RCC 7860 (cell line): Measurements from ENCODE around the gene PRDM7.

Source experiments
- DNase-seq: peaks from one replicate; pipeline ENCODE4 v3.0.0-alpha.2; 2015; ENCODE audit warnings: low spot score
- FAIRE-seq: peaks from 2 replicates; lab custom pipeline; 2012; peaks lifted over from hg19 to GRCh38; lab: Jason Lieb, UNC

PRDM7 gene

DNA sequence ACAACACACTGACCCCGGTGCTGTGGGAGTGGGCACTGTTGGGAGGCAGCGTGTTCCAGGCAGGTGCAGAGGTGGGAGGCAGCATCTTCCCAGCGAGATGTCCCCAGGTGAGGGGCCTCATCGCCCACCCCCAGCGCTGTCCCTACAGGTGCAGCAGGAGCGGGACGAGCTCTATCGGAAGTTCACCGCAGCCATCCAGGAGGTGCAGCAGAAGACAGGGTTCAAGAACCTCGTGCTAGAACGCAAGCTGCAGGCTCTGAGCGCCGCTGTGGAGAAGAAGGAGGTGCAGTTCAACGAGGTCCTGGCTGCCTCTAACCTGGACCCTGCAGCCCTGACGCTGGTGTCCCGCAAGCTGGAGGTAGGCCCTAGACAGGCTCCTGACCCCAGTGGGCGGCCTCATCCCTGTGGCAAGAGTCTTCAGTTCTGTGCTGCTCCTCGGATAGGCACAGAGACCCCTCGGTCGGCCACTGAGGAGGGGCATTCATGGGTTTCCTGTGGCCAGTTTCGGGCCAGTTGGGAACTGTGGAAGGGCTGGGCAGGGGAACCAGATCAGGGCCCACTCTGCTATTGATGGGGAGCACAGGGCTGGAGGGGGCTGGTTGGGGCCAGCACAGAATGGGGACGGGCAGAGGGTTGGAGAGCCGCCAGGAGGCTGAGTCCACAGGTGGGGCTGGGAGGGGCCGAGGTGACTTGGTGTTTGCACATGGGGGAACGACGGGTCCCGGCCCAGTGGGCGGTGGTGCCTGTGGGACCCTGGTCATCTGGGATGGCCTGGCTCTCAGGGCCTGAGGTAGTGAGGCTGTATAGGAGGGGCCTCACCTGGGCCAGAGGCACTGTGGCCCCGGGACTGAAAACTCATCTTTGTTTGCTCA, 36.7 kb downstream of the PRDM7 start:
- FAIRE-seq (no peak), DNase-seq (no peak)

DNA sequence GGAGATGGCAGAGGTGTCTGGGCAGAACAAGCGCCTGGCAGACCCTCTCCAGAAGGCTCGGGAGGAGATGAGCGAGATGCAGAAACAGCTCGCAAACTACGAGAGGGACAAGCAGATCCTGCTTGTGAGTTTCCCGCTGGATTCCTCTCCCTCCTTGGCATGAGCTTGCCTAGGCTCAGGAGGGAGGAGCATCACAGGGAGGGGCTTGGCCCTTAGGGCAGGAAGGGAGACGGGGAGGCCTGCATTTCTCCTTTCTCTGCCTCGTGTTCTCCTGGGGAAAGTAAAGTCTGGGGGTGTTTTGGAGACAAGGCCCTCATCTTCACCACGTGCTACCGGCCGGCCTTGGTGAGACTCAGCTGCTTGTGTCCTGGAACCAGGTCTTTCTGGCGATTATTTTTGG, 39.9 kb downstream of the PRDM7 start:
- no peak for DNase-seq

GRCh38 chr16:90035902-90036301, 41.2 kb downstream of the PRDM7 start:
- DNase-seq = no peak
- no peak for FAIRE-seq

More for the DNA sequence above, 39.9 kb downstream of the PRDM7 start:
- no peak for FAIRE-seq

DNA sequence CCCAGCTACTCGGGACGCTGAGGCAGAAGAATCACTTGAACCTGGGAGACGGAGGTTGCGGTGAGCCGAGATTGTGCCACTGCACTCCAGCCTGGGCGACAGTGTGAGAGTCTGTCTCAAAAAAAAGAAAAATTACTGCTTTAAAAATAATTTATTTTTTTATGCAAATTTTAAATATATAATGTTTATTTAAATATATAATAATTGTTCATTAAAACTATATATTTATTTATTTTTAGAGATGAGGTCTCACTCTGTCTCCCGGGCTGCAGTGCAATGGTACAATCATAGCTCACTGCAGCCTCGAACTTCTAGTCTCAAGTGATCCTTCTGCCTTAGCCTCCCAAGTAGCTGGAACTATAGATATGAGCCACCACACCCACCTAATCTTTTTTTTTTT, 42.6 kb downstream of the PRDM7 start:
- no peak for FAIRE-seq
- no peak for DNase-seq

DNA sequence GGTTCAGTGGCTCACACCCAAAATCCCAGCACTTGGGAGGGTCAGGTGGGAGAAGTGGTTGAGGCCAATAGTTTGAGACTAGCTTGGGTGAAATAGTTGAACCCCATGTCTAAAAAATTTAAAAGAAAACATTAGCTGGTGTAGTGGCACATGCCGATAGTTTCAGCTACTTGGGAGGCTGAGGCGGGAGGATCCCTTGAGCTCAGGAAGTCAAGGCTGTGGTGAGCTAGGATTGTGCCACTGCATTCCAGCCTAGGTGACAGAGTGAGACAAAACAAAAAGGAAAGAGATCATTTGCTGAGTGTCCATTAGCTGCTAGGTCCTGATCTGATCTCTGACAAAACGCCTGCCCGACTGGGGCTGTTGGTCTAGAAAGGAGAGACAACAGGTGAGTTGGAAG, 43.7 kb downstream of the PRDM7 start:
- FAIRE-seq (no peak), DNase-seq (no peak)

DNA sequence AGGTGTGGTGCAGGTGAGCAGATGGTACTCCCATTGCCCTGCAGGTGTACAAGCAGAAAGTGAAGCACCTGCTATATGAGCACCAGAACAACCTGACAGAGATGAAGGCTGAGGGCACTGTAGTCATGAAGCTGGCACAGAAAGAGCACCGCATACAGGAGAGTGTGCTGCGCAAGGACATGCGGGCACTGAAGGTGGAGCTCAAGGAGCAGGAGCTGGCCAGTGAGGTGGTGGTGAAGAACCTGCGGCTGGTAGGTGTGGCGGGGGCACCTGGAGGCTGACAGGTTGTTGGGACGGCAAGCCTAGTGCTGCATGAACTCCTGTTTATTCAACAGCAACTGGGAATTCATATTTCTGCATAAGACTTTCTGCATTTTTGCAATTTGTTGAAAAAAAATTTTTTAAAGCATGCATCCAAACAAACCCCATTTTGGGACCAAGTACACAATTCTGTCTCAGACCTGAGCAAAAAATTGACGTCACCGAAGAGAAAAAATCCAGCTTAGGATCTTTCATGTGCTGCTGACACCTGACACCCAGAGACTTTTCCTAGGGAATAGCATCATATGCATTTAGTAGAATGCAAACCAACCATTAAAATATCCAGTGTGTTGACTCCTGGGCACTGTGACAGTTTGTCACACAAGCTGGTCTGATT, 44.3 kb downstream of the PRDM7 start:
- no peak for FAIRE-seq

GRCh38 chr16:90031931-90032673, 45.0 kb downstream of the PRDM7 start:
- no peak for DNase-seq
- no peak for FAIRE-seq

More for the DNA sequence above, 44.3 kb downstream of the PRDM7 start:
- DNase-seq = no peak

DNA sequence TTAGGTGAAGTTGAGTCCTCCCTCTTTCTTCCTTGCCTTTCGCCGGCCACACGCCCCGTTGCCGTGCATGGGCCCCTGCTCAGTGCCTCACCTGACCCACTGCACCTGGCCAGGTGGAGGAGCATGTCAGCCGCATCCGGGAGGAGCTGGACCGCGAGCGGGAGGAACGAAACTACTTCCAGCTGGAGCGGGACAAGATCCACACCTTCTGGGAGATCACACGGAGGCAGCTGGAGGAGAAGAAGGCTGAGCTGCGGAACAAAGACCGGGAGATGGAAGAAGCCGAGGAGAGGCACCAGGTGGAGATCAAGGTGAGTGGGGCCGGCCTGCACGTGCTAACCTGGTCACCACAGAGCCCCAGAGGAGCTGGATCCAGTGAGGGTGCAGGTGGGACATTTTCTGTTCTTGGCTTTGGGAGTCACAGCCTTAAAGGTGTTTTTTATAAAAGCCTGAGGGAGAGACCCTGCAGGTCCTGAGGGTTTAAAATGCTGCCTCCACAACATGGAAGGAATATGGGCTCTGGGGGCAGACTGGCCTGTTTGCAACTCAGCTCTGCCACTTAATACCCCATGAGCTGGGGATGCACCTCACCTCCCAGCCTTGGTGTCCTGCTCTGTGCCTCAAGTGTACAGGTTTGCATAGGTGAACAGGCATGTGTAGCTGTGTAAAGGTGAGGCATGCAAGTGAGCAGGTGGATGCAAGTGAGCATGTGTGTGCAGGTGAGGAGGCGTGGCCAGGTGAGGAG, 45.8 kb downstream of the PRDM7 start:
- DNase-seq = no peak
- no peak for FAIRE-seq

DNA sequence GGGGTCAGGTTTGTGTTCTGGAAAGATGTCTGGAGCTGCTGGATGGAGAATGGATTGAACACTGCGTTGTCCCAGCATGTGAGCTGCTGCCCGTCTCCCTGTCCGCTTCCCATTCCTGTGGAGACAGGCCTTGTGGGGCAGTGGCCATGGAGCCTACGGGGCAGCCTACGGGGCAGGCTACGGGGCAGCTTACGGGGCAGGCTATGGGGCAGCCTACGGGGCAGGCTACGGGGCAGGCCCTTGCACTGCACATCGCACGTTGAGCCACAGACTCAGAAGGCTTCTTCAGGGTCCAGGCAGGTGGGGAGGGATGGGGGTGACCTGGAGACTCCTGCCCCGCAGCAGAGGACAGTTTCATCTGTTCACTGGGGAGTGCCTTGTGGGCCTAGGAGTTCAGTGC, 48.1 kb downstream of the PRDM7 start:
- DNase-seq = no peak
- no peak for FAIRE-seq

DNA sequence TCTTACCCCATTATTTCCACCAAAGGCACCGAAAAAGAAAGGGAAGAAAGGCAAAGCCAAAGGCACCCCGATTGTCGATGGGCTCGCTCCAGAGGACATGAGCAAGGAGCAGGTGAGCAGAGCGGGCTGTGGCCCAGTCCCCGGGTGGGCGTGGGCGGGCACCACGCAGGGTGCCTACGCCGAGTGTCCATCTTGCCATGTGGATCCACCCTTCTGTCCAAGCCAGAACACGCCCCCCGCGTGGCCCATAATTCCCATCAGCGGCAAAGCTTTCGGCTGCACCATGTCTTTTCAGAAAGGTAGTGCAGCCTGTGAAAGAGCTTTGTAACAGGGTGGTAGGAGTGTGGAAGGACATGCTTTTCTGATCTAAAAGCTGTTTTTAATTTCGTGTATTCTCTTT, 49.5 kb downstream of the PRDM7 start:
- DNase-seq (no peak), FAIRE-seq (no peak)

DNA sequence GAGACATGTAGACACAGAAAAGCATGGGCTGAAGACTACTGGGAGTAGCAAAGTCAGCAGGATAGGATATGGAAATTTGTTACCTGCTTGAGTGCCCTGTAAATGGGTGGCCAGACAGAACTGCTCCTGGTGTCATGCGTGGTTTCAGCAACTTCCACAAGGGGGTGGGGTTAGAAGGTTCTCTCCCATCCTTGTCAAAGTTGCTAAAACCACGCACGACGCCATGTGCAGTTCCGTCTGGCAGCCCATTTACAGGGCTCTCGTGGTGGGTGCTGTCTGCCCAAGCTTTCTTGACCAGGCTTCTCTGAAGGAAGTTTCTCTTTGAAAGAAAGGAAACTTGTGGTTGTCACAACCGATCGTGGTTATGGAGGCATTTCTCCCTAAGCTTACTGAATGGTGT, 51.0 kb downstream of the PRDM7 start:
- FAIRE-seq (no peak), DNase-seq (no peak)

- DNase-seq (no peak), FAIRE-seq (no peak)
These were observed 54.1 kb downstream of the PRDM7 start for GRCh38 chr16:90023078-90023447.

DNA sequence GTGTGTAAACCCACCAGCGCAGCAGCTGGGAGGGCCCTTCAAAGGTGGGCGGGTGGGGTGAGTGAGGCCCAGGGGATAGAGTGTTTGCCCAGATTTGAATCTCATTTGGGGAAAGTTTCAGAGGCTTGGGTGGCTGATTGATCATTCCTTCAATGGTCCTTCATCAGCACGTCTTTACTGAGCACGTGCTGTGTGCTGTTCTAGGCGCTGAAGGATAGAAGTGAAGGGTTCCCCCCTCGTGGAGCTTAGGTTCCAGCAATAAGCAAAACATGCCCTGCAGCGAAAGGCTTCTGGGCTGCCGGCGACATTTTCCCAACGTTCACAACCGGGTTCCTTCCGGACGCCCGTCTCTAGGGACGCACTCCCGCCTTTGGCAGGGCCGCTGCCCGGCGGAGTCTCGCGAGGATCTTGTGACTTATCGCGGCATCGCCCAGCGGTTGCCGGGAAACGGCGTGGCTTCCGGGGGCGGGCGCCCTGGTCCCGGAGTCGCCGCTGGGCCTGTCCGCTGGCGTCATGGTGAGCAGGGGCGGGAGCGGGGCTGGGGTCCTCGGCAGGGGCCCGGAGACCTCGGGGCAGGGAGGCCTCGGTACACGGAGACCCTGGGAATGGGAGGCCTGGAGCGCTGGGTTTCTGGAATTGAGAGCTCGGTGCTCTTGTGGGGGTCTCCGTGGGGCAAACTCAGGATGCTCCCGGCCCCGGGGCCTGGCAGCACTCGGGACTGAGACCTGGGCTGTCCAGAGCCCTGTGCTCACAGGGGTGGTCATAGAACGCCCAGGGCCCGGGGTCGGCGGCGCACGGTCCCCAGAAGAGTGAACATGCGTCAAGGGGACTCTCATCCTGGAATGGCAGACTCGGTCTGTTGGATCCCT, 54.7 kb downstream of the PRDM7 start:
- no peak for FAIRE-seq

DNA sequence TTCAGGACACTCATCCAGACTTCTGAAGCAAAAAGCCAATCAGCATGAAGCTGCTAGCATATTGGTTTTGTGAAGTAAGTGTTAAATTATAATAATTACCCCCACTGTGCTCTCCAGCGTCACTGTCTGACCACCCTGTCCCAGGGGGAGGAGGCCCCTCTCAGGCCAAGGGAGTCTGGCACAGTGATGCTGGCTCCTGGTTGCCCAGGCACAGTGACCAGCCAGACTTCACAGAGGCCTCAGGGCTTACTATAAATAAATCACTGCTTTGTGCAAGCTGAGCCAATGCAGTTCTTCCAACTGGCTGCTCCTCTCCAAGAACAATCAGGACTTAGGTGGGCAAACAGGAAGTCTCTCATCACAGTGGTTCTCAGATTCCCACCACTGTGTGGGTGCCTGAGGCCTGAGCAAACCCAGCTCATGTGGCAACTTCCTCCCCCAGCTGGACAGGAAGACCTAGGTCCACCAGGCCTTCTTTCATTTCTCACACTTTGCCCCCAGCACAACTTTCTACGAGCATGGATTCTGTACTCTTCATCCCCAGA, 56.2 kb downstream of the PRDM7 start:
- DNase-seq (no peak), FAIRE-seq (no peak)

More for the DNA sequence above, 54.7 kb downstream of the PRDM7 start:
- peak; percentile 74 for DNase-seq

DNA sequence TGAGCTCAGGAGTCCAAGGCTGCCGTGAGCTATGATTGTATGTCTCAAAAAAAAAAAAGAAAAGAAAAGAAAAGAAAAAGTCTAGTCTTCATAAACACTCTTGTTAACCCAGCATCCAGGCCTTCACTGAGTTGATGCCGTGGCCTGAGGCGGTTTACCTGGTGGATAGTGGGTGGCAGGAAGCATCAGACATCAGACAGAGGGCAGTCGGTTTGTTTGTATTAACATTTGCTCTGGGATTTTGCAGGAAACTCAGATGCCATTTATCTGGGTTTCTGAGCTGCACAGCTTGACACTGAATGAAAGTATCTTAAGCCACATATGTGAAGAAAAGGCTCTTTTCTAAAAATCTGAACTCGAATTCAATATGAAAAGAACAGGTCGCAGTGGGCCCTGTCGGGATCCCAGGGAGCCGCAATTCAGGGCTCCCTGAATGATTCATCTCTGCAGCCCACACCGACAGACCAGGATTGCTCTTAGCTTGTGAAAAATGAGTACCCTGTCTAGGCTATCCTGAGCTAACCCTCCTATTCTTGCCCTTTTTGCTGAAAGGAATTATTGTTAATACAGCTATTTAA, 56.8 kb downstream of the PRDM7 start:
- FAIRE-seq (no peak), DNase-seq (no peak)

- no peak for FAIRE-seq
- peak; percentile 53 for DNase-seq
These were observed 57.4 kb downstream of the PRDM7 start for GRCh38 chr16:90019543-90020259.

- no peak for DNase-seq
- no peak for FAIRE-seq
These were observed 58.2 kb downstream of the PRDM7 start, which contains the start of gene DBNDD1 for GRCh38 chr16:90018652-90019542. Gene DBNDD1 (minus strand): TSS chr16:90019456. CDS start chr16:90019341, 115 bp downstream.

DNA sequence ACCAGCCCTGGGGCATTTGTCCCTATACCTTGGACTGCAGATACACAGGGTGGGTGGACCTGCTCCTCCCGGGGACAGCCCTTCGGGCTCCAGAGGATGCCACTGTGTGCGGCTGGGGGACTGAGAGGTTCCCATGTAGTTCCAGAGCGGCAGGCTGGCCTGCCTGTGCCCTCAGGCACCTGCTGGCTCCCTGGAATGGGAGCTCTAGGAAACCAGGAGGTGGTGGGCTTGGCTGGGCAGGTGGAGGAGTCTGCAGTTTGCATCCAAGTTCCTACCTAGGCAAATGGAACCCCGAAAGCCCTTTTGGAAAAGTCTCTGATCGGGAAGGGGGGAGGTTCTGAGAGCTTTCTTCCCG, 58.9 kb downstream of the PRDM7 start:
- no peak for FAIRE-seq
- no peak for DNase-seq
